HepG2 (cell line): ENCODE measurements around the gene VMO1. TPM values are rescaled to one million over a fixed set of nuclear protein-coding genes. Genes with fewer than 3 reads are reported as not detected.

Experiments used
- ATAC-seq: fragments of 200-7000 bp; cut with Tn5 transposase; 3 replicates; pipeline ENCODE4 v1.9.1; 2020; ENCODE audit warnings: mild to moderate bottlenecking, moderate library complexity
- BruUV-seq: library from RNA; stranded (reverse); fragments of 400-500 nt; replicated peaks from 2 replicates; lab custom pipeline; 2021; lab: Mats Ljungman, UMichigan
- CTCF ChIA-PET: fragments of 300-600 bp; formaldehyde crosslinking; extraction: SDS; loops from one replicate; lab custom pipeline; 2021; ENCODE audit warnings: low total read pairs, inconsistent platforms, low intra/inter-chr PET ratio; lab: Yijun Ruan, JAX
- POLR2A ChIA-PET: fragments of 350-600 bp; sonication (Branson Sonifier 250); formaldehyde crosslinking; loops from one replicate; lab custom pipeline; 2020; ENCODE audit warnings: antibody characterized with exemption, inconsistent platforms; lab: Yijun Ruan, JAX
- DNase-seq: peaks from one replicate; pipeline ENCODE4 v3.0.0-alpha.2; 2015; ENCODE audit warnings: low spot score
- FAIRE-seq: peaks from 3 replicates; lab custom pipeline; 2011; peaks lifted over from hg19 to GRCh38; lab: Jason Lieb, UNC
- H2AFZ ChIP-seq: one replicate; pipeline ENCODE4 v1.6.1; 2011; ENCODE audit warnings: low read length, inconsistent platforms
- H3K27ac ChIP-seq: fragments of 300-600 bp; 3 replicates; pipeline ENCODE4 v1.8.0; 2011; ENCODE audit warnings: mixed run types, mild to moderate bottlenecking, mixed read lengths, low read length, inconsistent platforms; ENCODE audit not compliant: insufficient read depth; ENCODE audit errors: extremely low read length
- H3K27me3 ChIP-seq, 2 experiments: fragments of 200-600 bp in 1 of 2; 2 replicates in 1 of 2; 3 replicates in 1 of 2; pipeline versions ENCODE4 v1.6.0 to v1.8.0; 2011; ENCODE audit warnings: low read length in 2 of 2, mild to moderate bottlenecking in 2 of 2, moderate library complexity in 2 of 2, inconsistent platforms in 1 of 2; ENCODE audit not compliant: insufficient read depth in 2 of 2, control insufficient read depth in 1 of 2
- H3K36me3 ChIP-seq, 2 experiments: fragments of 200-600 bp in 1 of 2; replicated peaks in 1 of 2; 2 replicates in 1 of 2; 3 replicates in 1 of 2; pipeline versions ENCODE4 v1.5.1 to v1.8.0; 2011; ENCODE audit warnings: low read length in 2 of 2, inconsistent platforms in 1 of 2; ENCODE audit not compliant: insufficient read depth in 2 of 2, control insufficient read depth in 1 of 2
- H3K4me1 ChIP-seq: 2 replicates; pipeline ENCODE4 v1.5.1; 2012; ENCODE audit warnings: low read length, inconsistent platforms; ENCODE audit not compliant: insufficient read depth
- H3K4me2 ChIP-seq: 2 replicates; pipeline ENCODE4 v1.6.0; 2011; ENCODE audit warnings: low read depth, low read length, inconsistent platforms
- H3K4me3 ChIP-seq, 3 experiments: fragments of 200-600 bp in 1 of 3; sonication (generic), shearing (Covaris generic) in 1 of 3; replicated peaks in 1 of 3; 2 replicates each; pipeline ENCODE4 v1.5.1; 2011 to 2016; ENCODE audit warnings: low read length in 3 of 3, inconsistent platforms in 2 of 3, low read depth in 2 of 3, mild to moderate bottlenecking in 2 of 3, control low read depth in 1 of 3, mixed read lengths in 1 of 3; ENCODE audit not compliant: insufficient read depth in 1 of 3
- H3K79me2 ChIP-seq: one replicate; pipeline ENCODE4 v1.6.1; 2011; ENCODE audit warnings: low read length, inconsistent platforms; ENCODE audit not compliant: insufficient read depth
- H3K9ac ChIP-seq: 2 replicates; pipeline ENCODE4 v1.6.0; 2011; ENCODE audit warnings: mild to moderate bottlenecking, low read depth, low read length, inconsistent platforms; ENCODE audit not compliant: insufficient read depth
- H3K9me3 ChIP-seq: 2 replicates; pipeline ENCODE4 v1.5.1; 2012; ENCODE audit warnings: mild to moderate bottlenecking, low read length
- H4K20me1 ChIP-seq: 2 replicates; pipeline ENCODE4 v1.6.0; 2011; ENCODE audit warnings: inconsistent platforms, mild to moderate bottlenecking, low read length, moderate library complexity; ENCODE audit not compliant: insufficient read depth
- CREB1 ChIP-seq, 2 experiments: fragments of 450-650 bp in 1 of 2; IDR thresholded peaks; 2 replicates each; pipeline ENCODE4 v1.6.1; 2016 to 2017; ENCODE audit warnings: control low read depth in 1 of 2, mild to moderate bottlenecking in 1 of 2, missing compliant biosample characterization in 1 of 2, missing genetic modification characterization in 1 of 2
- FOXC1 ChIP-seq: sonication (generic); formaldehyde crosslinking; IDR thresholded peaks from 2 replicates; pipeline ENCODE4 v1.8.0; 2022; ENCODE audit warnings: mild to moderate bottlenecking, missing genetic modification reagents, borderline replicate concordance
- KDM4B ChIP-seq: sonication (generic); formaldehyde crosslinking; IDR thresholded peaks from 2 replicates; pipeline ENCODE4 v1.4.0; 2020; ENCODE audit warnings: missing genetic modification reagents
- MLLT10 ChIP-seq: sonication (generic); formaldehyde crosslinking; IDR thresholded peaks from 2 replicates; pipeline ENCODE4 v1.4.0; 2020; ENCODE audit warnings: missing genetic modification reagents
- MXI1 ChIP-seq: IDR thresholded peaks from 3 replicates; pipeline ENCODE4 v1.6.1; 2012; ENCODE audit warnings: low read depth, low read length, inconsistent platforms, borderline replicate concordance
- PHF21A ChIP-seq: sonication (generic); formaldehyde crosslinking; IDR thresholded peaks from 2 replicates; pipeline ENCODE4 v1.5.0; 2020; ENCODE audit warnings: mild to moderate bottlenecking, missing genetic modification reagents
- POLR2G ChIP-seq: fragments of 200-400 bp; formaldehyde crosslinking; IDR thresholded peaks from 2 replicates; pipeline ENCODE4 v1.6.1; 2018; ENCODE audit warnings: mild to moderate bottlenecking, low read depth, low read length, moderate library complexity
- PPARG ChIP-seq: conservative IDR thresholded peaks from 2 replicates; pipeline ENCODE4 v1.6.1; 2016; ENCODE audit warnings: missing biosample characterization, missing genetic modification reagents
- RAD51 ChIP-seq: fragments of 450-650 bp; IDR thresholded peaks from 2 replicates; pipeline ENCODE4 v1.6.1; 2016; ENCODE audit warnings: borderline replicate concordance
- SIX1 ChIP-seq: sonication (generic); formaldehyde crosslinking; IDR thresholded peaks from 2 replicates; pipeline ENCODE4 v1.4.0; 2020; ENCODE audit warnings: missing genetic modification reagents, borderline replicate concordance
- TCF12 ChIP-seq, 2 experiments: fragments of 450-650 bp in 1 of 2; sonication (generic) in 1 of 2; formaldehyde crosslinking in 1 of 2; IDR thresholded peaks; 2 replicates each; pipeline versions ENCODE4 v1.6.1 to v1.8.0; 2017 to 2022; ENCODE audit warnings: antibody characterized with exemption in 1 of 2, mild to moderate bottlenecking in 1 of 2, missing genetic modification reagents in 1 of 2, moderate library complexity in 1 of 2
- ZBTB1 ChIP-seq: sonication (generic); formaldehyde crosslinking; IDR thresholded peaks from 2 replicates; pipeline ENCODE4 v1.4.0; 2020; ENCODE audit warnings: missing genetic modification reagents, borderline replicate concordance
- ZMYM3 ChIP-seq: sonication (generic); formaldehyde crosslinking; IDR thresholded peaks from 2 replicates; pipeline ENCODE4 v1.5.1; 2020; ENCODE audit warnings: mild to moderate bottlenecking, missing genetic modification reagents
- ZNF264 ChIP-seq: sonication (generic); formaldehyde crosslinking; IDR thresholded peaks from 2 replicates; pipeline ENCODE4 v1.4.0; 2020; ENCODE audit warnings: missing genetic modification reagents
- ZNF337 ChIP-seq: sonication (generic); formaldehyde crosslinking; IDR thresholded peaks from 2 replicates; pipeline ENCODE4 v1.5.1; 2020; ENCODE audit warnings: missing genetic modification reagents, low read depth, mild to moderate bottlenecking, borderline replicate concordance
- ZNF343 ChIP-seq: sonication (generic); formaldehyde crosslinking; IDR thresholded peaks from 2 replicates; pipeline ENCODE4 v1.4.0; 2020; ENCODE audit warnings: mild to moderate bottlenecking, missing genetic modification reagents
- ZNF431 ChIP-seq: sonication (generic); formaldehyde crosslinking; IDR thresholded peaks from 2 replicates; pipeline ENCODE4 v1.9.0; 2022; ENCODE audit warnings: missing genetic modification reagents, low read depth, mild to moderate bottlenecking, borderline replicate concordance
- ZNF678 ChIP-seq: sonication (generic); formaldehyde crosslinking; IDR thresholded peaks from 2 replicates; pipeline ENCODE4 v1.4.0; 2020; ENCODE audit warnings: mild to moderate bottlenecking, missing genetic modification reagents
- ZNF768 ChIP-seq: sonication (generic); formaldehyde crosslinking; IDR thresholded peaks from 2 replicates; pipeline ENCODE4 v1.4.0; 2020; ENCODE audit warnings: missing genetic modification reagents
- ZNF777 ChIP-seq: sonication (generic); formaldehyde crosslinking; IDR thresholded peaks from 2 replicates; pipeline ENCODE4 v1.4.0; 2020; ENCODE audit warnings: missing genetic modification reagents
- WGBS: methylation state at CpG from one replicate; pipeline ENCODE4 v1.1.6; 2017; ENCODE audit warnings: low lambda C conversion rate; 5-methylcytosine and 5-hydroxymethylcytosine counted together
- in situ Hi-C: cut with HindIII; loops from 2 replicates; pipeline ENCODE4 v1.10.0; 2017; ENCODE audit warnings: low pct_unique_long_range_greater_than_20kb; ENCODE audit not compliant: extremely low pct_ligation_motif_present
- intact Hi-C: fragments of 100-400 bp; cut with micrococcal nuclease; formaldehyde crosslinking; loops from one replicate; pipeline ENCODE4 v1.10.0; 2022; ENCODE audit not compliant: unreplicated experiment
- polyA plus RNA-seq, 8 experiments: library from polyadenylated mRNA; depleted of rRNA in 3 of 8; stranded (reverse) in 7 of 8; unstranded in 1 of 8; fragments of >200 nt; fragmentation: Illumina TruSeq in 4 of 8; extraction: Trizol in 4 of 8; gene quantifications; 2 replicates each; pipeline versions ENCODE4 v1.2.1 to v1.2.3, GENCODE V29; 2011 to 2016; ENCODE audit warnings: low read depth in 4 of 8, missing spikeins in 1 of 8, mixed read lengths in 1 of 8; ENCODE audit not compliant: insufficient read depth in 1 of 8
- total RNA-seq, 5 experiments: library from RNA; depleted of rRNA; stranded (reverse); fragments of >200 nt; fragmentation: Illumina TruSeq; extraction: Trizol; gene quantifications; 2 replicates each; pipeline ENCODE4 v1.2.3, GENCODE V29; 2016; ENCODE audit warnings: low read depth in 1 of 5
- TF ChIP-seq, protein P1 (sequence below): sonication (generic); formaldehyde crosslinking; IDR thresholded peaks from 2 replicates; pipeline ENCODE4 v1.4.0; 2020; ENCODE audit warnings: missing genetic modification reagents
- TF ChIP-seq, protein P2 (sequence below): sonication (generic); formaldehyde crosslinking; IDR thresholded peaks from 2 replicates; pipeline ENCODE4 v1.8.0; 2022; ENCODE audit warnings: missing genetic modification reagents, mild to moderate bottlenecking, borderline replicate concordance

VMO1 gene
- total and polyA plus RNA-seq, 2 of the 13 experiments (the other 11 are each of a cell fraction or from before 2014, with no cell fraction given), result not detected

- H3K27me3 ChIP-seq, result peaks cover 2 to 24% of the 10 kb centered on the region in 2 experiments; a peak in 3 of 5 replicates
- H3K4me2 ChIP-seq, result peak within 1 kb of the TSS; percentile 82
- H4K20me1 ChIP-seq, result no peaks in the 10 kb centered on the region
- H3K79me2 ChIP-seq, result no peaks in the 10 kb centered on the region
- CTCF ChIA-PET, result no interaction called here
- 0% methylated on average over 4 of the region's 100 CpGs for WGBS
- peak; percentile 57 for ATAC-seq
- H3K4me3 ChIP-seq, result peak within 1 kb of the TSS; percentile 75 to 88 (median 78)
- H3K9me3 ChIP-seq, result no peaks in the 10 kb centered on the region
- no peak for FAIRE-seq
- intact Hi-C loops (no loop called here), in situ Hi-C loops (loop anchor here (10.0 kb wide), 1 partner anchor 45 kb away; the partner anchor contains the start of genes GLTPD2 and VMO1)
- no peaks in the 10 kb centered on the region; a peak in 2 of 5 replicates for H3K36me3 ChIP-seq
- TSS peak; percentile 79 for BruUV-seq
- no peak within 1 kb of the TSS for H2AFZ ChIP-seq
- H3K27ac ChIP-seq, result no peak within 1 kb of the TSS
- H3K4me1 ChIP-seq, result peaks cover 74% of the 10 kb centered on the region
- peak within 1 kb of the TSS; percentile 80 for H3K9ac ChIP-seq
- POLR2A ChIA-PET, result interaction anchor here (1.0 to 3.6 kb wide), 7 partner anchors 17 to 94 kb away, joined by 3 to 15 read pairs (median 6); partner anchors contain the start of genes GLTPD2, MINK1 and TM4SF5
- DNase-seq, result no peak
- TF ChIP-seq RAD51 (no peak), ZBTB1 (CRISPR knock-in tag) (no peak), ZMYM3 (CRISPR knock-in tag) (no peak; the same call in 1 of the 2 replicates), SIX1 (CRISPR knock-in tag) (no peak), FOXC1 (no peak), ZNF431 (0 out of 2 replicates have a peak, but pooled peaks have one; percentile 56), PPARG (CRISPR knock-in tag) (no peak), ZNF777 (CRISPR knock-in tag) (peak; percentile 83), CREB1 (IDR thresholded peaks at IDR 0.05) (peak; percentile 87), CREB1 (CRISPR knock-in tag; IDR thresholded peaks at IDR 0.05) (no peak), ZNF264 (no peak), MLLT10 (CRISPR knock-in tag) (no peak), TCF12 (IDR thresholded peaks at IDR 0.05) (no peak), TCF12 (CRISPR knock-in tag; IDR thresholded peaks at IDR 0.05) (0 out of 2 replicates have a peak, but pooled peaks have one; percentile 11), ZNF343 (CRISPR knock-in tag) (peak; percentile 75; the same call in 1 of the 2 replicates), KDM4B (0 out of 2 replicates have a peak, but pooled peaks have one; percentile 28), MXI1 (no peak), PHF21A (CRISPR knock-in tag) (no peak), ZNF678 (0 out of 2 replicates have a peak, but pooled peaks have one; percentile 59), ZNF768 (CRISPR knock-in tag) (0 out of 2 replicates have a peak, but pooled peaks have one; percentile 7), ZNF337 (no peak), POLR2G (peak; percentile 35; the same call in 1 of the 2 replicates)
- TF ChIP-seq, protein P1, sequence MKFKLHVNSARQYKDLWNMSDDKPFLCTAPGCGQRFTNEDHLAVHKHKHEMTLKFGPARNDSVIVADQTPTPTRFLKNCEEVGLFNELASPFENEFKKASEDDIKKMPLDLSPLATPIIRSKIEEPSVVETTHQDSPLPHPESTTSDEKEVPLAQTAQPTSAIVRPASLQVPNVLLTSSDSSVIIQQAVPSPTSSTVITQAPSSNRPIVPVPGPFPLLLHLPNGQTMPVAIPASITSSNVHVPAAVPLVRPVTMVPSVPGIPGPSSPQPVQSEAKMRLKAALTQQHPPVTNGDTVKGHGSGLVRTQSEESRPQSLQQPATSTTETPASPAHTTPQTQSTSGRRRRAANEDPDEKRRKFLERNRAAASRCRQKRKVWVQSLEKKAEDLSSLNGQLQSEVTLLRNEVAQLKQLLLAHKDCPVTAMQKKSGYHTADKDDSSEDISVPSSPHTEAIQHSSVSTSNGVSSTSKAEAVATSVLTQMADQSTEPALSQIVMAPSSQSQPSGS (CRISPR knock-in tag), result no peak
- TF ChIP-seq, protein P2, sequence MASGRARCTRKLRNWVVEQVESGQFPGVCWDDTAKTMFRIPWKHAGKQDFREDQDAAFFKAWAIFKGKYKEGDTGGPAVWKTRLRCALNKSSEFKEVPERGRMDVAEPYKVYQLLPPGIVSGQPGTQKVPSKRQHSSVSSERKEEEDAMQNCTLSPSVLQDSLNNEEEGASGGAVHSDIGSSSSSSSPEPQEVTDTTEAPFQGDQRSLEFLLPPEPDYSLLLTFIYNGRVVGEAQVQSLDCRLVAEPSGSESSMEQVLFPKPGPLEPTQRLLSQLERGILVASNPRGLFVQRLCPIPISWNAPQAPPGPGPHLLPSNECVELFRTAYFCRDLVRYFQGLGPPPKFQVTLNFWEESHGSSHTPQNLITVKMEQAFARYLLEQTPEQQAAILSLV (CRISPR knock-in tag), result 0 out of 2 replicates have a peak, but pooled peaks have one; percentile 38
These were observed 46.8 kb downstream of the VMO1 start, which contains the start of the genes CXCL16 and ZMYND15 for GRCh38 chr17:4739122-4740024. Gene CXCL16 (minus strand): TSS chr17:4739928. CDS start chr17:4739339, 589 bp downstream. Gene ZMYND15 (plus strand): TSS chr17:4739833. CDS start chr17:4740549, 716 bp downstream.
